ENCODE results near the gene ARRDC5.

GRCh38 chr19:4930664-4931063 lies 28.0 kb upstream of the ARRDC5 start:
- TF ChIP-seq CTCF (IDR thresholded peaks at IDR 0.05; ENCODE audit: extremely low read depth in 1 of 2, insufficient read depth in 1 of 2, low read depth in 1 of 2, low read length in 2 of 2): no peak
- no peak for TF ChIP-seq POLR2A (IDR thresholded peaks at IDR 0.05; ENCODE audit: low read depth, low read length)
- no peak for TF ChIP-seq EZH2 (IDR thresholded peaks at IDR 0.05; ENCODE audit: borderline replicate concordance, low read depth, low read length, severe bottlenecking)
- TF ChIP-seq, protein P1, sequence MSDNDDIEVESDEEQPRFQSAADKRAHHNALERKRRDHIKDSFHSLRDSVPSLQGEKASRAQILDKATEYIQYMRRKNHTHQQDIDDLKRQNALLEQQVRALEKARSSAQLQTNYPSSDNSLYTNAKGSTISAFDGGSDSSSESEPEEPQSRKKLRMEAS (IDR thresholded peaks at IDR 0.05; ENCODE audit: insufficient read depth, insufficient read length): no peak
- TF ChIP-seq POLR2AphosphoS5 (IDR thresholded peaks at IDR 0.05; ENCODE audit: insufficient read depth, low read depth, low read length): no peak
- no peak for TF ChIP-seq FOS (IDR thresholded peaks at IDR 0.05; ENCODE audit: borderline replicate concordance, insufficient read depth, low read length)
